ENCODE results near the gene MYO1D. TPM values are rescaled to one million over a fixed set of nuclear protein-coding genes. Genes with fewer than 3 reads are reported as not detected.

The MYO1D gene
- total and polyA plus RNA-seq, 2 of the 13 experiments (the other 11 are each of a cell fraction or from before 2014, with no cell fraction given) = 13.2 to 17.3 TPM

- TF ChIP-seq ATF2 (CRISPR knock-in tag; IDR thresholded peaks at IDR 0.05) = no peak
- TF ChIP-seq BHLHE40 (IDR thresholded peaks at IDR 0.05; ENCODE audit: low read length) = peak; percentile 98
- TF ChIP-seq ZFP91 (CRISPR knock-in tag; IDR thresholded peaks at IDR 0.05; ENCODE audit: borderline replicate concordance) = peak; percentile 75
- TF ChIP-seq ZBTB33 (CRISPR knock-in tag; IDR thresholded peaks at IDR 0.05) = 0 out of 2 replicates have a peak, but pooled peaks have one; percentile 14
- TF ChIP-seq MAX (IDR thresholded peaks at IDR 0.05) = peak; percentile 97
- TF ChIP-seq KLF12 (CRISPR knock-in tag; IDR thresholded peaks at IDR 0.05; ENCODE audit: borderline replicate concordance) = peak; percentile 45; the same call in 1 of the 2 replicates
- TF ChIP-seq IKZF4 (CRISPR knock-in tag; IDR thresholded peaks at IDR 0.05; ENCODE audit: borderline replicate concordance, low read depth, not compliant biosample characterization) = peak; percentile 83
- peak; percentile 34; the same call in 1 of the 2 replicates for TF ChIP-seq SOX13 (IDR thresholded peaks at IDR 0.05)
- TF ChIP-seq SOX13 (CRISPR knock-in tag; conservative IDR thresholded peaks at IDR 0.05 in 1 of 2, IDR thresholded peaks at IDR 0.05 in 1 of 2) = peak in 1 of 2 experiments; percentile 28; a peak in 1 of 4 replicates
- TF ChIP-seq HNF1A (IDR thresholded peaks at IDR 0.05; ENCODE audit: low read depth) = 0 out of 2 replicates have a peak, but pooled peaks have one; percentile 12
- TF ChIP-seq HNF1A (CRISPR knock-in tag; IDR thresholded peaks at IDR 0.05; ENCODE audit: borderline replicate concordance) = no peak
- peak; percentile 48; the same call in 1 of the 2 replicates for TF ChIP-seq MLXIP (CRISPR knock-in tag; IDR thresholded peaks at IDR 0.05; ENCODE audit: borderline replicate concordance)
- no peak for TF ChIP-seq ZNF124 (CRISPR knock-in tag; IDR thresholded peaks at IDR 0.05)
- TF ChIP-seq ZNF556 (CRISPR knock-in tag; IDR thresholded peaks at IDR 0.05; ENCODE audit: borderline replicate concordance) = peak; percentile 50; the same call in 1 of the 2 replicates
- TF ChIP-seq ZSCAN20 (CRISPR knock-in tag; IDR thresholded peaks at IDR 0.05; ENCODE audit: borderline replicate concordance) = 0 out of 2 replicates have a peak, but pooled peaks have one; percentile 29
Measured at GRCh38 chr17:32486111-32486700, 390.7 kb downstream of the MYO1D start (continued).

Measured in HepG2 (cell line).